GM18499 (cell line): Measurements from ENCODE around the gene ETS2.
A peak's percentile ranks its signal among the peaks of the same experiment; 100 is the strongest.
"Not testable (repeated sequence)": the region's sequence is repeated elsewhere in the genome, so short reads cannot be mapped to it uniquely, and the experiment has no call there.

ENCODE experiments used
- ATAC-seq: cut with Tn5 transposase; IDR thresholded peaks from one replicate; pipeline ENCODE4 v1.9.1; 2021; ENCODE audit warnings: moderate number of reproducible peaks; ENCODE audit not compliant: insufficient read depth, unreplicated experiment

ETS2 gene

DNA sequence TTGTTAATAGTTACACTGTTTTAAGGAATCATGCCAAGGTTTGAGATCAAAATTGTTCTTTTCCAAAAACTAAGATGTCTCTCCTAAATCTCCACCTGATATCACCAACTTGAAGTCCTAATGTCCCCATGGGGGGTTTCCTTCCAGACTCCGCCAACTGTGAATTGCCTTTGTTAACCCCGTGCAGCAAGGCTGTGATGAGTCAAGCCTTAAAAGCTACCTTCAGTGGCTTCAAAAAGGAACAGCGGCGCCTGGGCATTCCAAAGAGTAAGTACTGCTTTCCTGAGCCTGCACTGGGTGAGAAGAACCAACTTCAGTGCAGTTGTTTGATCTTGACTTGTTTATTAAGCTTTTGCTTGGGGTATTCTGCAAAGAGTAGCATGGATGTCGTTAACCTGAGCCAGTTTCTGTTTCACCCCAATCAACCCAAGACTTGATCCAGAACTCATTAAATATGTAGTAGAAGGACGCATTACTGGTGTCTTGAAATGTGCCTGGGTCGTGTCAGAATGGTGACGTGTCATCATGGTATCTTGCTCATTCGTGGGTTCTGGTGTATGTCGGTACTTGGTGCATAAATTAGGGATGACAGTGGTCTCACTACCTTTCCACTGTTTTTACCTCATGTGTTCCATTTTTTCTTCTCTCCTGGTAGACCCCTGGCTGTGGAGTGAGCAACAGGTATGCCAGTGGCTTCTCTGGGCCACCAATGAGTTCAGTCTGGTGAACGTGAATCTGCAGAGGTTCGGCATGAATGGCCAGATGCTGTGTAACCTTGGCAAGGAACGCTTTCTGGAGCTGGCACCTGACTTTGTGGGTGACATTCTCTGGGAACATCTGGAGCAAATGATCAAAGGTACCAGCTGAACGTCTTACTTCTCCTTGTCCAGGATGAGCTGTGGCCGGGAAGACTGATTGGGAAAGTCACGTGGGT is 8.7 kb downstream of the ETS2 start:
- ATAC-seq: no peak

DNA sequence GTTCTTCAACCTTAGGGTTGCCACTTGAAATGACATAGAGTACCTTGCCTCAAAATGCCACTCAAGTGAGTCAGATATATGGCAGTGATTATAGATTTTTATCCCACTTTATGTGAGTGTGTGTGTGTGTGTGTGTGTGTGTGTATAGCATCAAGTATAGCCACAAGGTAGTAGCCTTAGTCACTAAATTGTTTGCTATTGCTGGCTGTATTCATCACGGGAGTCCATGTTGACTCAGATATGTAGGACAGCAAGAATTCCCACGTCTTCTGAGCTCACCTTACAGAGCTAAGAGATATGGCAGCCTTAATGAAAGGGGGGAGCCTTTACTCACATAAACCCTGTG is 9.3 kb downstream of the ETS2 start:
- ATAC-seq: no peak

DNA sequence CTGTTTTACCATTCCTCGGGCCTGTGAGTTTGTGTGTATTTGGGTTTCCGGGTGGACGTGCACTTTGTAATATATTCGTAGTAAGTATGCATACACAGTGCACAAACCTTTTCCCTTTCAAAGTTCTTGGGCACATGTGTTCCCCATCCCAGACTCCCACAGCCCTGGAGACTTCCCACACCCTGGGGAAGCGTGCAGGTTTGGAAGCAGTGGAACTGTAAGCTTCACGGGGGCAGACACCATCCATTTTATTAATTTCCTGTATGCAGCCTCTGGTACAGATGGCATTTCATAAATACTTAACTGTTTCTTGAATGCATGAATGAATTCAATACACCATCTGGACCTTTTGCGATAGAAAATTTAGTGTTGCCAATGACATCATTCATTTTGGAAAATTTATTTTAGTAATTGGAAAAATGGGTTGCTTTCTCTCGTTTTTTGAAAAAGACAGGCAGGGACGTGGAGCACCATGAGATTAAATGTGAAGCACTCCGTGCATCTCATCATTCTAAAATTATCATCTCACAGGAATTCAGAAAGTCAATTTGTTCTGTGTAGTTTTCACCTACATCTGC is 10.8 kb downstream of the ETS2 start:
- ATAC-seq: no peak

DNA sequence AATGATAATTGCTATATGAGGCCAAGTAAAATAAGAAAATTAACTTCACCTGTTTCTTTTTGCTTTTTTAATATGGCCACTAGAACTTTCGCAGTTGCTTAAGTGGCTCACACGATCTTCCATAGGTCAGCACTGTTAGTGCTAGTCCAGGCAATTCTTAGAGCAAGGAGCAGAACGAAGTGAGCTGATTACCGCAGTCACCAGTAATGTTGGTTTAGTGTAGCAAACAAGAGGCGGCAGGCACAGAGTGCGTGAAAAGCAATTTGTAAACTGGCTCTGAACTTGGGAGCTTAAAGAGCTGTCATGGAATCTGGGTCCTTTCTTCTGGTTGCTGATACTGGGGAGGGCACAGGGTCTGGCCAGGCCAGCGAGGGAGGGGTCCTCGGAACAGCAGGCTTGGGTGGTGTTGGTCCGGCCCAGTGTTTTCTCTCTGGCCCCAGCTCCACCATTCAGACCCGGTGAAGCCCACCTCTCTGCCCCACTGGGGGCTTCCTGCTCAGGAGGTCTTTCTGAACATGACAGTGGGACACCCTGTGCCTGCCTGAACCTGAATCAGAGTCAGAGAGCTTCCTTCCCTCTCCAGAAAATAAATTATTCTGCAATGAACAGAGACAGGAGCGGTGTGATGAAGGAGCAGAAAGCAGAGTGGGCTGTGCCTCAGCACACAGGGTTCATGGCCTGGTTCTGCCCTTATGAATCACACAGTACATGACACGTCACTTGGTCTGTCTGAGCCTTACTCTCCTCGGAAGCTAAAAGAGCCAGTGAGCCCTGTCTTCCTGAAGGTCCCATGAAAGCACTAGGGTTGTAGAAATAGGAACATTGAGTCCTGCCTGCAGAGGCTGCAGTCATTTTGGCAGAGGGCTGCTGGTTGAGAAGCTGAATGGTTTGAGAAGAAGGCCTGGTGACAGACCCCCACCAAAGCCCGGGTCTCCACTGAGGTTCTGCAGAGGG is 11.9 kb downstream of the ETS2 start:
- ATAC-seq: no peak

DNA sequence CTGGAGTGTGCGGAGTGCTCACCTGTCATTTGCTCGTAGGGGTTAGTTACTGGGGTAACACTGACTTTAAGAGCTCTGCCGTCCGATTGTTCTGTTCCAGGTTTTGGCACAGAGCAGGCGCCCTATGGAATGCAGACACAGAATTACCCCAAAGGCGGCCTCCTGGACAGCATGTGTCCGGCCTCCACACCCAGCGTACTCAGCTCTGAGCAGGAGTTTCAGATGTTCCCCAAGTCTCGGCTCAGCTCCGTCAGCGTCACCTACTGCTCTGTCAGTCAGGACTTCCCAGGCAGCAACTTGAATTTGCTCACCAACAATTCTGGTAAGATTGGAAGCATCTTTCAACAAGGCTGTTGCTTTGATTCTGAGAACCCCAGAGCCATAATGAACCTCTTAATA is 12.6 kb downstream of the ETS2 start:
- no peak for ATAC-seq

DNA sequence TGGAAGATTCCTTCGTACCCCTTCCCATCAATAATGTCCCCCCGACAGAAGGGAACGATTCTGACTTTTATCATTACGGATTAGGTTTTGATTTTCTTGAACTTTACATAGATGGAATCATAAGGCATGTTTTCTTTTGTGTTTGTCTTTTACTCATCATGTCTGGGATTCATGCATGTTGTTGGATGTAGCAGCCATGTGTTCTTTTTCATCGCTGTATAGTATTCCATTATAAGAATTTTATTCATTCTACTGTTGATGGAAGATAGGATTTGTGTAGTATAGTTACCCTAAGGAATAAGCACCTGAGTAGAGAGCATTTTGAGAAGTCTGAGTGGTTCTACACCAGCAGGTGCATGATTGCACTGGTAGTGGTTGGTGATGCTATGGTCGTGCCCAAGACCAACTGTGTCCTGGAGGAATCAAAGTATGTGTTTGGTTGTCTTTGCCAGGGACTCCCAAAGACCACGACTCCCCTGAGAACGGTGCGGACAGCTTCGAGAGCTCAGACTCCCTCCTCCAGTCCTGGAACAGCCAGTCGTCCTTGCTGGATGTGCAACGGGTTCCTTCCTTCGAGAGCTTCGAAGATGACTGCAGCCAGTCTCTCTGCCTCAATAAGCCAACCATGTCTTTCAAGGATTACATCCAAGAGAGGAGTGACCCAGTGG is 13.5 kb downstream of the ETS2 start:
- ATAC-seq: no peak

DNA sequence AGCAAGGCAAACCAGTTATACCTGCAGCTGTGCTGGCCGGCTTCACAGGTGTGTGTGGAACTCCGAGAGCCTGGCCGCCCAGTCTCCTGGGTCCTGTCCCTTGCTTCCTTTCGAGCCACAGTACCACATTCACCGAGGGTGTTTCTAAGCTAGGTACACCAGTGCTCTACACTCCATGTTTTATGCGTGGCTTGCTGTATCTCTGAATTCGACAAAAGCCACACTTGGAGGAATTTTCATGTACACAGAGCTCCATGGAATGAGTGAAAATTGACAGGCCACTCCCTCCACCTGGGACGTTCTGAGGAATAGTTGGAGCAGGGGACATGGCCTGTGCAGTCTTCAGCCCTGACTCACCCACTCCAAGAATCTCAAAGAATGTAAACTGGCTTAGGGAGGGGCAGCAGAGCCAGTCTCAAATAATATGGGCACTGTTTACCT is 14.0 kb downstream of the ETS2 start:
- ATAC-seq: no peak

DNA sequence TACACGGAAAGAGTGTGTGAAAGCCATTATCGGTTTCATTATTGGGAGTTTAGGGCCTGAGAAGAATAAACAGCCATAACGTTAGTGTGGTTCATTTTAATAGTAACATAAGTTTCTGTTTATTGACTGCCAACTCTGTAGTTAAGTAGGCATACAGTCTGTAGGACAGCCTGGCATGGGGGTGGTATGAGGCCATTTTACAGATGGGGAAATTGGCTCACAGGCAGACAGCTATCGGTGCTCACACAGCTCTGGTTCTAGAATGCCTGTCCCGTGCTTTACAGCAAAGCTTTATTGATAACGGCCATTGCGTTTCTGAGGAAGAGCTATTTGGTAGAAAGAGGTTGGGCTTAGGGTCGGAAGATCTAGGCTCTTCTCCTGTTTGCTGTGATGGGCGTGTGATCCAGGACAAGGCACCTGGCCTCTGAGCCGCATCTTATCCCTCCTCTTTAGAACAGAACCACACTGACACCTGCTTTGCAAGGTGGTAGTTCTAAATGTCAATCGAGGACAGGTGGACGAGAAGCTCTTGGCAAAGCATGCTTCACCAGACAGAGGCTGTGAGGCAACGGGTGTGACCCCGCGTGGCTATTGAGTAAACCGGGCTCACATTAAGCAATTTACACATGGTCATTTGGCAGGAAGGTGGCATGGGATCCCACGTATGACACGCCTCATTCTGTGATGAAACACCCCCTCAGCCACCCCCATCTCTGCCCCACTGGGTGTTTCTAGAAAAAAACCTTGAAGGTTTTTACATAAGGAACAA is 14.9 kb downstream of the ETS2 start:
- ATAC-seq: no peak

DNA sequence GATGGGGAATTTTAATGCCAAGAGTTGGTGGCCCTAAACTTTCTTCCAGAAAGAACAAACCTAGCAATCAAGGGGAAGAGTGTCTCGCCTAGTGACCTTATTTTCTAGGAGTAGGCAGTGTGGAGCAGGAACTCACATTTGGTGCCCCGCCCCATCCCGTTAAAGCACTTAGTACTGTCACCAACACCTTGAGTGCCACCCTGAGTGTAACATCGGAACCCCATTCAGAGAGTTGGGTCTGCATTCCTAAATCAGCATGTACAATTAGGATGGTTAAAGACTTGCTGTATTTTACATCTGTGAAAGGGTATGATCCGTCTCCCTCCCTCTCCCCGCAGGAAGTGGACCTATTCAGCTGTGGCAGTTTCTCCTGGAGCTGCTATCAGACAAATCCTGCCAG is 15.5 kb downstream of the ETS2 start:
- no peak for ATAC-seq

DNA sequence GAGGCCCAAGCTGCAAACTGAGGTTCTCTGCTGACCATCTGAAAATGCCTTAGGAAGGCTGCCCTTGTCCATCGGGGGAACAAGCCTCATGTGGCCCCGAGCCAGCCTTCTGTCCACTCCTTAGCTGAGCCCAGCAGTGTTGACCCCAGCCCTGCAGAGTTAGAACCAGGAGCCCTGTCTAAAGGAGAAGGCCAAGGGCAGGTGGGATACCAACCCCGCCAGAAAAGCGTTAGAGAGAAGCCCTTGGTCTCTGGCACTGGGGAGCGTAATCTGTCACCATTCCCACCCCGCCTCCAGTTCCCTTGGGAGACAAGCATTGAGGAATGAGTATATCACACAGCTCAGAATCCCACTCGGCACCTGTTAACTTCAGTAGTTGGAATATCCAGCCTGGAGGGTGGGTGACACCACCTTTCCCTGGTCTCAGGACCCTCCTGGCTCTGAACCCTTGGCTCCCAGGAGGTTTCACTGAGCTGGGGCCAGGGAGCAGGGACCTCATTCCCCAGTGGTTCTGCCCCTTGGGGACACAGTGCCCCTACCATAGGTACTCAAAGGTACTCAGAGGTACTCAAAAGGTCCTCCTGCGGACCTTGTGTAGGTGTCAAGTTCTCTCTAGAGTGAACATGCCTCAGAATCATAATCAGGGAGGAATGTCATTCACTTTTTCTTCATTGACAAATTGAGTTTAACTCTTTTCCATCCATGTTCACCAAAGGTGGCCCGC is 16.4 kb downstream of the ETS2 start:
- no peak for ATAC-seq

DNA sequence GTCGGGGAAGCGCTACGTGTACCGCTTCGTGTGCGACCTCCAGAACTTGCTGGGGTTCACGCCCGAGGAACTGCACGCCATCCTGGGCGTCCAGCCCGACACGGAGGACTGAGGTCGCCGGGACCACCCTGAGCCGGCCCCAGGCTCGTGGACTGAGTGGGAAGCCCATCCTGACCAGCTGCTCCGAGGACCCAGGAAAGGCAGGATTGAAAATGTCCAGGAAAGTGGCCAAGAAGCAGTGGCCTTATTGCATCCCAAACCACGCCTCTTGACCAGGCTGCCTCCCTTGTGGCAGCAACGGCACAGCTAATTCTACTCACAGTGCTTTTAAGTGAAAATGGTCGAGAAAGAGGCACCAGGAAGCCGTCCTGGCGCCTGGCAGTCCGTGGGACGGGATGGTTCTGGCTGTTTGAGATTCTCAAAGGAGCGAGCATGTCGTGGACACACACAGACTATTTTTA is 17.1 kb downstream of the ETS2 start:
- no peak for ATAC-seq

DNA sequence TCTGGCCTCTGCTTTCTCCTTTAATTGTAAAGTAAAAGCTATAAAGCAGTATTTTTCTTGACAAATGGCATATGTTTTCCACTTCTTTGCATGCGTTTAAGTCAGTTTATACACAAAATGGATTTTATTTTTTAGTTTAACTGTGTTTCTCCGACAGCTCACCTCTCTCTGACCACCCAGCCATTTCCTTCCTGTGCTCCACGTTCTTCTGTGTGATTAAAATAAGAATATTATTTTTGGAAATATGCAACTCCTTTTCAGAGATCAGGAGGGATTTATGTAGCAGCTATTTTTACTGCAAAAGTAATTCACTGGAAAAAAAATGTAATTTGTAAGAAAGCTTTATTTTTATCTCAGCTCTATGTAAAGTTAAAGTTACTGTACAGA is 18.0 kb downstream of the ETS2 start:
- ATAC-seq: no peak

DNA sequence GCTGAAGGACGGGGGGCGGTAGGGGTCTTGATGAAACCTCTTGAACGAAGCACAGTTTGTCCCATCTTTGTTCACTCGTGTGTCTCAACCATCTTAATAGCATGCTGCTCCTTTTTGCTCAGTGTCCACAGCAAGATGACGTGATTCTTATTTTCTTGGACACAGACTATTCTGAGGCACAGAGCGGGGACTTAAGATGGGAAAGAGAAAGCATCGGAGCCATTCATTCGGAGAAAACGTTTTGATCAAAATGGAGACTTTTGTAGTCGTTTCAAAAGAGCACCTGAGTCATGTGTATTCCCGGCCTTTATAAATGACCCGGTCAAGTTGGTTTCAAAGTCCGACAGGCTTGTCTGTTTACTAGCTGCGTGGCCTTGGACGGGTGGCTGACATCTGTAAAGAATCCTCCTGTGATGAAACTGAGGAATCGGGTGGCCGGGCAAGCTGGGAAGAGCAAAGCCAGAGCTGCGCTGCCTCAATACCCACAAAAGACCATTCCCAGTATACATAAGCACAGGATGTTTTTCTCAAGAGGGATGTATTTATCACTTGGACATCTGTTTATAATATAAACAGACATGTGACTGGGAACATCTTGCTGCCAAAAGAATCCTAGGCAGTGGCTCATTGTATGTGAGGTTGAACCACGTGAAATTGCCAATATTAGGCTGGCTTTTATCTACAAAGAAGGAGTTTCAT is 18.5 kb downstream of the ETS2 start:
- no peak for ATAC-seq

DNA sequence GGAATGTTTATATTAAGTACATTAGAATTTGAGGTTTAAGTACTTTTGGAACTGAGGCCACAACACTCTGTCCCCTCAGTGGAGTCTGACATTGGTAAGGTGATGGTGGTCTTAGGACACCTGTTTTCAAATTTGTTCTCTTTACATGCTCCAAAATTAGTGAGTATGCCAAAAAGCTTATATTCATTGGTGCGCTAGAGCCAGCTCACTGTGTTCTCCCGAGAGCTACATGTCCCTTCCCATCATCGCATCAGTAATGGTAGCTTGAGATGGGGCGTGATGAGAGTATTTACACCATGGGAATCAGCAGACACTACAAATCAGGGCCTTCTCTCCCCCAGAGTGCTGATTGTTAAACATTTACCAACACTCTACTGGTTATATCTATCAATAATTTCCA is 19.5 kb downstream of the ETS2 start:
- no peak for ATAC-seq

DNA sequence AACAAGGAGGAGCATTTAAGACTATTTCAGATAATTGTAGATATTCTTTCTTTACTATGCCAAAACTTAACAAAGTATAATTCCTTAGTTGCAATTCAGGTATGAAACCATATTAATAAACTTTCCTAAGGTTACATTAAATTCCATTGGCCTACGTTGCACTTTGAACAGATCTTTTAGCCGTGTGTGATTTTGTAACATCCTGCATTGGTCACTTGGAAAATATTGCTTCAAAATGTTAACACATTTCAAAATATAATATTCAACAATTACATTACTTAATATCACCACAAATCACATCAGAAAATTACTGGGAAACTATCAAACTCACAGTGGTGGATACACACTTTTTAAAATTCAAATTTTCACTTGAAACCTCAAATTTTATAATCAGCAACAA is 20.2 kb downstream of the ETS2 start:
- no peak for ATAC-seq

DNA sequence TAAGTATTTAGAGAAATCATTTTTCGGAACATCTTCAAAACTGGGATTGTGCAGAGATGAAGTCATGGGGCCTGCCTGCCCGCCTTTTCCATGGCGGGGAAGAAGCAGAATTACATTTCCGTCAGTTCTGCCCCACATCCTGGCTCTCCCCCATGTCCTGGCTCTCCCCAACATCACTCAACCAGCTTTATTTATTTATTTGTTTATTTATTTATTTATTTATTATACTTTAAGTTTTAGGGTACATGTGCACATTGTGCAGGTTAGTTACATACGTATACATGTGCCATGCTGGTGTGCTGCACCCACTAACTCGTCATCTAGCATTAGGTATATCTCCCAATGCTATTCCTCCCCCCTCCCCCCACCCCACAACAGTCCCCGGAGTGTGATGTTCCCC is 22.4 kb downstream of the ETS2 start:
- ATAC-seq: not testable (repeated sequence)

DNA sequence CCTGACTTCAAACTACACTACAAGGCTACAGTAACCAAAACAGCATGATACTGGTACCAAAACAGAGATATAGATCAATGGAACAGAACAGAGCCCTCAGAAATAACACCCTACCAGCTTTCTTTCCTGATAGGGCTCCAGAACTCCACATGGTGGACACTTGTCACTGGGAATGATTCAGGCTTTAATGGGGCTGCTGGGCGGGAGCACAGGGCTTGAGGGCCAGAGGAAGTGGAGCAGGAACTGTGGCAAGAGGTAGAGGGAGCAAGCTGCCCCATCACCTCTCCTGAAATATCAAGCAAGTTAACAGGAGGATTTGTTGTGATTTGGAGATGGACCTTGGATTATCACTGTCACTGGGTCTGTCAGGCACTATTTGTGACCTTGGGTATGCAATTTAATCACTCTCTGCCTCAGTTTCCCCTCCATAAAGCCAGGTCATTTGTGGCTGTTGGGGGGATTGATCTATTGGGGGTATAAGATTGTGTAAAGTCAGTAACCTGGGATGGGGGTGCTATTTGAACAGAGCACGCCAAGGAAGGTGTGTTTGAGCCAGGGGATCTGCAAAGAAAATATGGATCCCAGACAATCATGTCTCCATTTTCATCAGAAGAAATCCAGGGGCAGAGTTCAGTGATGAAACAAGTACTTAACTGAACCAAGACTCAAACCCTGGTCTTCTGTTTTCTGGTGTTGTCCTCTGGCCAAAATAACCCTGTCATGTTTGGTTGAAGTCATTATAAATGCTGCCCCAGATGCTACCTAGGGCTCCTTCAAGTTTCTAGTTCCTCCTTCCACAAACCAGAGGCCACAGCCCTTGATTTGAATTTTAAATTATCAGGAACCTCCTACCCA is 25.2 kb downstream of the ETS2 start:
- peak; percentile 67 for ATAC-seq
